ENCODE measurements around the gene SLC22A17. TPM values are rescaled to one million over a fixed set of nuclear protein-coding genes. Genes with fewer than 3 reads are reported as not detected.
A peak's percentile ranks its signal among the peaks of the same experiment; 100 is the strongest.

The SLC22A17 gene
- total and polyA plus RNA-seq, 2 of the 13 experiments (the other 11 are each of a cell fraction or from before 2014, with no cell fraction given), result 0.95 to 1.1 TPM

DNA sequence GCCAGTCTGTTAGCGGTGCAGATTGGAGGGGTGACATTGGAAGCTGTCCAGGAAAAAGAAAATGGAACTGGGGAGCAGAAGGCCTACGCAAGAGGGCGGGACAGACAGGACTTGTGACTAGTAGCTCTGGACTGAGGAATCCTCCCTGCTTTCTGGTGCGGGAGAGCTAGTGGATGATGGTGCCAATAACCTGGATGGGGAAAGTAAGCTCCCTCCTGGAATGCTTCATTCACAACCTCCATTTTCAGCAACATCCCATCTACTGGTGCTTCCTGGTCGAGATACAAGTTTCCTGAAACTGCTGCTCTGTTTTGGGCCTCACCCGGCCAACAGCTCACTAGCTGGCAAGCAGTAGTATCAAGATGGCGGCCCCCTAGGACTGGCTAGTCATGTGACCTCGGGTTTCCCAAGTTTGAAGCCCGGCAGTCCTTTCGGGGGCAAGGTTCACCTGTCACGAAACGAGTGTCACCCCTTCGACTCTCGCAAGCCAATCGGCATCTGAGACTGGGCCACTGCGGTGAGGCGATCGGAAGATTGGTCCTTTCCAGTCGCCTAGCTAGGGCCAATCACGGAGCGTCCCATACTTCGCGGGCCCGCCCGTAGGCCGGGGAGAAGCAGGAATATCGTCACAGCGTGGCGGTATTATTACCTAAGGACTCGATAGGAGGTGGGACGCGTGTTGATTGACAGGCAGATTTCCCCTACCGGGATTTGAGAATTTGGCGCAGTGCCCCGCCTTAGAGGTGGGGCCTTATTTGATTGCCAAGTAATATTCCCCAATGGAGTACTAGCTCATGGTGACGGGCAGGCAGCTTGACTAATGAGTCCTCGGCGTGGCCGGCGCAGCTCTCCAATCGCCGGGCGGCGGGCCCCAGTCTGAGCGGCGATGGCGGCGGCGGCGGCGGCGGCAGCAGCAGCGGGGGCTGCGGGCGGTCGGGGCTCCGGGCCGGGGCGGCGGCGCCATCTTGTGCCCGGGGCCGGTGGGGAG lies 31.8 kb downstream of the SLC22A17 start, which contains the start of gene PABPN1 (continued):
- TF ChIP-seq AFF4 (CRISPR knock-in tag; IDR thresholded peaks at IDR 0.05) (peak; percentile 75), KDM4B (CRISPR knock-in tag; IDR thresholded peaks at IDR 0.05) (peak; percentile 84), FOXM1 (CRISPR knock-in tag; IDR thresholded peaks at IDR 0.05) (no peak), EP300 (IDR thresholded peaks at IDR 0.05; ENCODE audit: low read depth in 2 of 2, low read length in 2 of 2) (peak; percentile 68 to 90; a peak in 3 of 4 replicates), EP300 (CRISPR knock-in tag; IDR thresholded peaks at IDR 0.05; ENCODE audit: borderline replicate concordance) (peak; percentile 83), MIER3 (CRISPR knock-in tag; IDR thresholded peaks at IDR 0.05; ENCODE audit: borderline replicate concordance) (peak; percentile 99), SIX1 (CRISPR knock-in tag; IDR thresholded peaks at IDR 0.05; ENCODE audit: borderline replicate concordance) (peak; percentile 70; the same call in 1 of the 2 replicates), NFKB2 (CRISPR knock-in tag; IDR thresholded peaks at IDR 0.05; ENCODE audit: borderline replicate concordance) (peak; percentile 97), ZNF549 (CRISPR knock-in tag; IDR thresholded peaks at IDR 0.05) (no peak), ZSCAN20 (CRISPR knock-in tag; IDR thresholded peaks at IDR 0.05; ENCODE audit: borderline replicate concordance) (peak; percentile 49; the same call in 1 of the 2 replicates), HOXA9 (CRISPR knock-in tag; IDR thresholded peaks at IDR 0.05; ENCODE audit: borderline replicate concordance) (no peak; the same call in 1 of the 2 replicates), ARID2 (CRISPR knock-in tag; IDR thresholded peaks at IDR 0.05; ENCODE audit: borderline replicate concordance) (peak; percentile 90; the same call in 1 of the 2 replicates), NFYC (CRISPR knock-in tag; IDR thresholded peaks at IDR 0.05) (peak; percentile 91), ZNF883 (CRISPR knock-in tag; IDR thresholded peaks at IDR 0.05; ENCODE audit: not compliant biosample characterization) (peak; percentile 99), RXRB (CRISPR knock-in tag; IDR thresholded peaks at IDR 0.05; ENCODE audit: borderline replicate concordance) (peak; percentile 93), ZNF317 (CRISPR knock-in tag; IDR thresholded peaks at IDR 0.05) (peak; percentile 90), RORA (CRISPR knock-in tag; IDR thresholded peaks at IDR 0.05) (no peak)
- TF ChIP-seq, protein P1, sequence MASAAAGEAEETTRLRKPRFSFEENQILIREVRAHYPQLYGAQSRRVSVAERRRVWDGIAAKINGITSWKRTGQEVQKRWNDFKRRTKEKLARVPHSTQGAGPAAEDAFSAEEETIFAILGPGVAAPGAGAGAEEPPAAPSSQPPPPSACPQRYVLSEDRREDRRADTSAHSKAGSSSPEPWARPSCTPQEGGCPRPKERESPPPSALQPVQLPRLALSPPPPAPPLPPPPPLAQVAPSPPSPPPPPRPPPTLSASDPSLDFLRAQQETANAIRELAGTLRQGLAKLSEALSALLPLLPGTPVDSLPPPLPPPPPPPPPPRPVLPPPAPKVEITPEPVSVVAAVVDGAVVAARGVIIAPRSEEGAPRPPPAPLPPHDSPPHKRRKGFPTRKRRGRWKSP (CRISPR knock-in tag; IDR thresholded peaks at IDR 0.05), result no peak
